Measurements from ENCODE around the gene DGKZ. TPM values are rescaled to one million over a fixed set of nuclear protein-coding genes. Genes with fewer than 3 reads are reported as not detected.
"Not testable (repeated sequence)": the region's sequence is repeated elsewhere in the genome, so short reads cannot be mapped to it uniquely, and the experiment has no call there.

Gene DGKZ
- total RNA-seq, 1 donor, result 325 TPM

- not testable (repeated sequence) for DNase-seq (ENCODE audit: low read depth in 2 of 3, low spot score in 2 of 3)
Observed at GRCh38 chr11:46379482-46380293, 32.4 kb downstream of the DGKZ start.

- peak in 2 of 3 donors; percentile 84 to 86 for DNase-seq (ENCODE audit: low read depth in 2 of 3, low spot score in 2 of 3)
Observed at GRCh38 chr11:46380340-46381047, 33.2 kb downstream of the DGKZ start.

GRCh38 chr11:46381048-46381818 is 34.0 kb downstream of the DGKZ start, which contains the start of gene MDK:
Gene MDK (plus strand): TSS chr11:46381669. CDS start chr11:46382058, 389 bp downstream.
- no peak for DNase-seq (ENCODE audit: low read depth in 2 of 3, low spot score in 2 of 3)

GRCh38 chr11:46381819-46382645 is 34.8 kb downstream of the DGKZ start:
- no peak for DNase-seq (ENCODE audit: low read depth in 2 of 3, low spot score in 2 of 3)

- no peak for DNase-seq (ENCODE audit: low read depth in 2 of 3, low spot score in 2 of 3)
Observed at GRCh38 chr11:46382646-46383403, 35.6 kb downstream of the DGKZ start.

- no peak for DNase-seq (ENCODE audit: low read depth in 2 of 3, low spot score in 2 of 3)
Observed at GRCh38 chr11:46383404-46383758, 36.1 kb downstream of the DGKZ start.

- DNase-seq (ENCODE audit: low read depth in 2 of 3, low spot score in 2 of 3), result no peak
Observed at GRCh38 chr11:46383974-46384701, 36.9 kb downstream of the DGKZ start.

GRCh38 chr11:46385169-46386004 is 38.1 kb downstream of the DGKZ start:
- DNase-seq (ENCODE audit: low read depth in 2 of 3, low spot score in 2 of 3), result no peak

- DNase-seq (ENCODE audit: low read depth in 2 of 3, low spot score in 2 of 3), result no peak
Observed at GRCh38 chr11:46386005-46386578, 38.8 kb downstream of the DGKZ start.

GRCh38 chr11:46386674-46387073 is 39.4 kb downstream of the DGKZ start:
- no peak for DNase-seq (ENCODE audit: low read depth in 2 of 3, low spot score in 2 of 3)

GRCh38 chr11:46387456-46387855 is 40.2 kb downstream of the DGKZ start:
- no peak for DNase-seq (ENCODE audit: low read depth in 2 of 3, low spot score in 2 of 3)

- DNase-seq (ENCODE audit: low read depth in 2 of 3, low spot score in 2 of 3), result peak in 1 of 3 donors; percentile 54
Observed at GRCh38 chr11:46387919-46388618, 40.8 kb downstream of the DGKZ start.

- DNase-seq (ENCODE audit: low read depth in 2 of 3, low spot score in 2 of 3), result no peak
Observed at GRCh38 chr11:46388619-46389449, 41.6 kb downstream of the DGKZ start.

GRCh38 chr11:46389450-46390330 is 42.4 kb downstream of the DGKZ start:
- DNase-seq (ENCODE audit: low read depth in 2 of 3, low spot score in 2 of 3), result peak in 2 of 3 donors; percentile 62 to 64

Data from hematopoietic multipotent progenitor cell (in vitro differentiated cells).